SH-SY5Y (cell line): Measurements from ENCODE around the gene PKN2.

Experiments
- GATA2 ChIP-seq: IDR thresholded peaks from 2 replicates; pipeline ENCODE4 v1.6.1; 2011; ENCODE audit warnings: mild to moderate bottlenecking, low read depth, low read length
- GATA3 ChIP-seq: IDR thresholded peaks from 2 replicates; pipeline ENCODE4 v1.6.1; 2011; ENCODE audit warnings: low read depth, mild to moderate bottlenecking, low read length, moderate library complexity

DNA sequence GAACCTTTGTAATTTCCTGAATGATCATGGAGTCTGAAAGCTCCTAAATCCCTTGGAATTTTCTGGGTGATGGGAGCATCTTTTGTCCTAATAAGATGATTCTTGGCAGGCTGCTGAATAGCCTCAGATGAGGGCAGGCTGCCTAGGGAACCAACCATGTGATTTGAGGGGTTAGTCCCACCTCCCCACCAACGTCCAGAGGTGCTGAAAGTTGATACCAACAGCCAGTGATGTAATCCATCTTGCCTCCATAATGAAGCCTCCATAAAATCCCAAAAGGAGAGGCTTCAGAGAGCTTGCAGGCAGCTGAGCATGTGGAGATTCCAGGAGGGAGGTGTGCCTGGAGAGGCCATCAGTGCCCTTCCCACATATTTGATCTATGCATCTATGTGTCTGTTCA lies 163.6 kb downstream of the PKN2 start:
- TF ChIP-seq GATA2 (no peak), GATA3 (no peak)
